Lower leg skin (tissue), 4 donors: ENCODE measurements around the gene DTHD1. TPM values are rescaled to one million over a fixed set of nuclear protein-coding genes. Genes with fewer than 3 reads are reported as not detected.

Experiments
- DNase-seq, 2 donors: peaks; one replicate each; pipeline ENCODE4 v3.0.0-alpha.2; 2019; ENCODE audit warnings: low spot score in 2 of 2
- H3K4me3 ChIP-seq: fragments of 200-600 bp; sonication (generic); 2 replicates; pipeline ENCODE4 v1.5.1; 2017; ENCODE audit warnings: mild to moderate bottlenecking, low read depth; ENCODE audit not compliant: poor library complexity, severe bottlenecking
- CTCF ChIP-seq, 3 donors: fragments of 450-650 bp; IDR thresholded peaks; one replicate each; pipeline ENCODE4 v1.5.1; 2016; ENCODE audit warnings: antibody characterized with exemption in 3 of 3, mild to moderate bottlenecking in 3 of 3, moderate library complexity in 2 of 3
- POLR2A ChIP-seq, 2 donors: fragments of 450-650 bp; IDR thresholded peaks; one replicate each; pipeline ENCODE4 v1.6.1; 2016 to 2017; ENCODE audit warnings: antibody characterized with exemption in 2 of 2, mild to moderate bottlenecking in 1 of 2, moderate library complexity in 1 of 2
- whole genome bisulfite sequencing, 2 donors: methylation state at CpG; one replicate each; pipeline ENCODE4 v1.1.5; 2018; 5-methylcytosine and 5-hydroxymethylcytosine counted together
- intact Hi-C: fragments of 100-400 bp; cut with DNase I; formaldehyde crosslinking; loops from one replicate; pipeline ENCODE4 v1.15.0; 2023; ENCODE audit warnings: low total_unique reads
- total RNA-seq, 4 donors: library from RNA; depleted of rRNA; stranded (reverse); fragments of >200 nt; gene quantifications; one replicate each; pipeline ENCODE4 v1.1.0, GENCODE V29; 2016

The DTHD1 gene
- total RNA-seq, 4 donors from 2014 or later: 0.16 TPM; not detected in 3

DNA sequence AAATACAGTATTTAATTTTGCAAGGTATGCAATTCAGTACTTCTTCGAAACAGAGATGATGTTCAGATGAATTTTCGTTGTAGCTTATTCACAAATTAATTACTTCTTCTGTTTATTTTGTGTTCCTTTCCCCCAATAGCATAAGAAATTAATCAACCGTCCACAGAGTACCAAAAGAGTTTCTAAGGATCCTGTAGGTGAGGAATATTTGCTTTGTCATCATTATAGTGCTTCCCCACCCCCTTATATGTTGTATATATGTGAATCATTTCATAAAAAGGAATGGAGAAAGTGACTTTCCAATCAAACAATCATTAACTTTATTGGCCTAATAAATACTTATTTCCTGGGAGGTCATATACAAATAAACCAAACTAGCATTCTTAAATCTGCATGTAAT, 57.6 kb downstream of the DTHD1 start:
- no peak overlapping the region for H3K4me3 ChIP-seq
- TF ChIP-seq CTCF (IDR thresholded peaks at IDR 0.05) (no peak), POLR2A (IDR thresholded peaks at IDR 0.05) (no peak)
- intact Hi-C loops: no loop called here
- no peak for DNase-seq
- 70 to 92% methylated on average over 3 of the region's 3 CpGs for WGBS, 2 donors

GRCh38 chr4:36341936-36342335, 60.5 kb downstream of the DTHD1 start:
- TF ChIP-seq POLR2A (IDR thresholded peaks at IDR 0.05): no peak
- no peak for TF ChIP-seq CTCF (IDR thresholded peaks at IDR 0.05)
- DNase-seq: no peak
- H3K4me3 ChIP-seq: no peak overlapping the region
- intact Hi-C loops: no loop called here
- WGBS, 2 donors: 90 to 92% methylated on average over 6 of the region's 6 CpGs

DNA sequence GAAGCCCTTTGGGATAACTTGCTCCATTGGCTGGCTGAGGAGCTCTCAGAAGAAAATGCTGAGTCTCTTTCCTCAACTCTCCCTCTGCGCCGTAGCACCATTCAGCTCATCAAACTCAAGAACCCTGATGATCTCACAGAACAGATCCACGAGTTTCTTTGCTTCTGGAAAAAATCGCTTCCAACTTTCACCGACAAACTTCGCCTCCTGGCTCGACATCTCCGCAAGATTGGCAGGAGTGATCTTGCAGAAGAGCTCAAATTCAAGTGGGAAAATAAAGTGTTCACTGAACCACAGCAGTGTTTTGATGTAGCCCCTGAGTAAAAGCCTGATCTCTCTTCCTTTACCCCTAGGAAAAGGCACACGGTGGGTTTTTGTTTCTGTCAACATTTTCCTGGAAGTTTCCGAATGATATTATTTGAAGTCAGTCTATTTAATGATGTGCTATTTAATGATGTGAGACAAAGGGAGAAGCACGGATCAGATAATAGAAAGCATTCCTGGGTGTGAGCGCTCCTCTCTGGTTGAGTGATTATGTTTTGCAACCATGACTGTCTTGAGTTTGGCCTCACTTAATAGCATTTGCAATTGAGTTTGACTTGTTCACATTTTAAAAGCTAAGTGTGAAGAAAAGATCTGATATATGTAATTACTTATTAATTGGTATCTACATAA, 62.2 kb downstream of the DTHD1 start:
- DNase-seq: no peak
- WGBS, 2 donors: 88 to 89% methylated on average over 12 of the region's 12 CpGs
- TF ChIP-seq POLR2A (IDR thresholded peaks at IDR 0.05): no peak
- no peak for TF ChIP-seq CTCF (IDR thresholded peaks at IDR 0.05)
- no peak overlapping the region for H3K4me3 ChIP-seq
- intact Hi-C loops: no loop called here

GRCh38 chr4:36348403-36348938, 67.1 kb downstream of the DTHD1 start:
- TF ChIP-seq CTCF (IDR thresholded peaks at IDR 0.05): no peak
- TF ChIP-seq POLR2A (IDR thresholded peaks at IDR 0.05): no peak
- no peak overlapping the region for H3K4me3 ChIP-seq
- intact Hi-C loops: no loop called here
- no peak for DNase-seq
- WGBS, 2 donors: 72 to 76% methylated on average over 4 of the region's 4 CpGs

- TF ChIP-seq CTCF (IDR thresholded peaks at IDR 0.05) (no peak), POLR2A (IDR thresholded peaks at IDR 0.05) (no peak)
- intact Hi-C loops: no loop called here
- WGBS, 2 donors: 80 to 93% methylated on average over 4 of the region's 4 CpGs
- DNase-seq: no peak
- no peak overlapping the region for H3K4me3 ChIP-seq
Observed at GRCh38 chr4:36349938-36350549, 68.6 kb downstream of the DTHD1 start.
